KMS-11 (cell line): ENCODE measurements around the gene TENM3.

Experiments
- H2AFZ ChIP-seq: fragments of 200-600 bp; sonication (generic); 2 replicates; pipeline ENCODE4 v1.6.1; 2016; ENCODE audit warnings: antibody characterized with exemption, mixed run types, low read depth
- H3K27ac ChIP-seq: fragments of 200-600 bp; sonication (generic); 2 replicates; pipeline ENCODE4 v1.6.1; 2016; ENCODE audit warnings: mild to moderate bottlenecking, mixed run types
- H3K27me3 ChIP-seq: fragments of 200-600 bp; sonication (generic); 2 replicates; pipeline ENCODE4 v1.6.1; 2017; ENCODE audit warnings: mild to moderate bottlenecking, low read depth, mixed run types, moderate library complexity; ENCODE audit not compliant: insufficient read depth
- H3K36me3 ChIP-seq: fragments of 200-600 bp; sonication (generic); 2 replicates; pipeline ENCODE4 v1.6.1; 2017; ENCODE audit warnings: mild to moderate bottlenecking, mixed run types; ENCODE audit not compliant: insufficient read depth
- H3K4me1 ChIP-seq: fragments of 200-600 bp; sonication (generic); 2 replicates; pipeline ENCODE4 v1.6.1; 2016; ENCODE audit warnings: mild to moderate bottlenecking, low read depth, mixed run types; ENCODE audit not compliant: poor library complexity, severe bottlenecking
- H3K4me2 ChIP-seq: fragments of 200-600 bp; sonication (generic); 2 replicates; pipeline ENCODE4 v1.7.0; 2016; ENCODE audit warnings: mild to moderate bottlenecking, mixed run types
- H3K4me3 ChIP-seq: fragments of 200-600 bp; sonication (generic); IDR thresholded peaks from 2 replicates; pipeline ENCODE4 v1.6.1; 2017; ENCODE audit warnings: low read depth, low read length, mixed read lengths; ENCODE audit not compliant: insufficient read depth
- H3K79me2 ChIP-seq: fragments of 200-600 bp; sonication (generic); 2 replicates; pipeline ENCODE4 v1.6.1; 2016; ENCODE audit warnings: low read depth, mixed run types; ENCODE audit not compliant: insufficient read depth
- H3K9ac ChIP-seq: fragments of 200-600 bp; sonication (generic); 2 replicates; pipeline ENCODE4 v1.6.1; 2016; ENCODE audit warnings: mild to moderate bottlenecking, mixed run types
- H4K20me1 ChIP-seq: fragments of 200-600 bp; sonication (generic); 2 replicates; pipeline ENCODE4 v1.6.1; 2016; ENCODE audit warnings: mild to moderate bottlenecking, mixed run types; ENCODE audit not compliant: insufficient read depth
- TF ChIP-seq, protein P1 (sequence below): fragments of 200-600 bp; sonication (generic); conservative IDR thresholded peaks from 2 replicates; pipeline ENCODE4 v1.6.1; 2017; ENCODE audit warnings: low read depth, mild to moderate bottlenecking, antibody characterized with exemption, low read length, moderate library complexity, mixed read lengths

The TENM3 gene

DNA sequence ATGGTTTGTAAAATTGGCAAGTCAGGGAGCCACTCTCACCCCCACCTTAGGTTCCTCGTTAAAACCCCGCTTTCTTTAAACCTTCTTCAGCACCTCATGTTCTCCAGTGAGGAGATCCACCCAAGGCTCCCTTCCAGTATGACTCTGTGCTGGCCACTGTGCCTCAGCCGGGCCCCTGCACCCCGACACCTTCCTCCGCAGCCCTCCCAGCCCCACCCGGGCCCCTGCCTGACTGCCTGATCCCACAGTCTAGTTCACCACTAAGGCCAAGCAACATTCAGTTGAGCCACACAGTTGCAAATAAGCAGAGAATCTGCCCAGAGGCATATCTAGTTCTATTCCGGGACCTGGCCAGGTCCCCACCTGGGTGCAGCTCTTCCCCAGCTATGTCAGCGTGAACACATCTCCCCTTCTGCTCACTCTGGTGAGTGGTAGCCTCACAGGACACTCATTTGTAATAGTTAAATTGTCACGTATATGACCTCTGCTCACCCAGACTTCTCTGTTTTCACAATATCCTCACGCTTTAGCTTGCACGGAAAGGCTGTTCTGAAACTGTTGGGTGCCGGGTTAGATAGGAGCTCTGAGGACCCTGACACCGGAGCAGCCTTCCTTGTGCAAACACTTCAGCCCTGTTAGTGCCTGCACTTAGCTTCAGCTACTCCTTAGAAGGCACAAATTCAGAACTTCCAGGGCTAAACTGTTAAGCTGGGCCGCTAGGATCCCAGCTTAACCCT, 527.2 kb downstream of the TENM3 start:
- no peaks in the 10 kb centered on the region for H4K20me1 ChIP-seq
- no peaks in the 10 kb centered on the region for H3K27me3 ChIP-seq
- no peaks in the 10 kb centered on the region for H3K36me3 ChIP-seq
- no peaks in the 10 kb centered on the region for H3K79me2 ChIP-seq
- H3K4me3 ChIP-seq: no peak overlapping the region
- H3K9ac ChIP-seq: peak overlapping the region; percentile 9; the same call in 1 of the 2 replicates
- TF ChIP-seq, protein P1, sequence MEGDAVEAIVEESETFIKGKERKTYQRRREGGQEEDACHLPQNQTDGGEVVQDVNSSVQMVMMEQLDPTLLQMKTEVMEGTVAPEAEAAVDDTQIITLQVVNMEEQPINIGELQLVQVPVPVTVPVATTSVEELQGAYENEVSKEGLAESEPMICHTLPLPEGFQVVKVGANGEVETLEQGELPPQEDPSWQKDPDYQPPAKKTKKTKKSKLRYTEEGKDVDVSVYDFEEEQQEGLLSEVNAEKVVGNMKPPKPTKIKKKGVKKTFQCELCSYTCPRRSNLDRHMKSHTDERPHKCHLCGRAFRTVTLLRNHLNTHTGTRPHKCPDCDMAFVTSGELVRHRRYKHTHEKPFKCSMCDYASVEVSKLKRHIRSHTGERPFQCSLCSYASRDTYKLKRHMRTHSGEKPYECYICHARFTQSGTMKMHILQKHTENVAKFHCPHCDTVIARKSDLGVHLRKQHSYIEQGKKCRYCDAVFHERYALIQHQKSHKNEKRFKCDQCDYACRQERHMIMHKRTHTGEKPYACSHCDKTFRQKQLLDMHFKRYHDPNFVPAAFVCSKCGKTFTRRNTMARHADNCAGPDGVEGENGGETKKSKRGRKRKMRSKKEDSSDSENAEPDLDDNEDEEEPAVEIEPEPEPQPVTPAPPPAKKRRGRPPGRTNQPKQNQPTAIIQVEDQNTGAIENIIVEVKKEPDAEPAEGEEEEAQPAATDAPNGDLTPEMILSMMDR: no peak
- peaks cover 36% of the 10 kb centered on the region for H3K4me1 ChIP-seq
- H3K4me2 ChIP-seq: peak overlapping the region; percentile 36
- peak overlapping the region; percentile 70 for H3K27ac ChIP-seq
- no peak overlapping the region; the same call in 1 of the 2 replicates for H2AFZ ChIP-seq

DNA sequence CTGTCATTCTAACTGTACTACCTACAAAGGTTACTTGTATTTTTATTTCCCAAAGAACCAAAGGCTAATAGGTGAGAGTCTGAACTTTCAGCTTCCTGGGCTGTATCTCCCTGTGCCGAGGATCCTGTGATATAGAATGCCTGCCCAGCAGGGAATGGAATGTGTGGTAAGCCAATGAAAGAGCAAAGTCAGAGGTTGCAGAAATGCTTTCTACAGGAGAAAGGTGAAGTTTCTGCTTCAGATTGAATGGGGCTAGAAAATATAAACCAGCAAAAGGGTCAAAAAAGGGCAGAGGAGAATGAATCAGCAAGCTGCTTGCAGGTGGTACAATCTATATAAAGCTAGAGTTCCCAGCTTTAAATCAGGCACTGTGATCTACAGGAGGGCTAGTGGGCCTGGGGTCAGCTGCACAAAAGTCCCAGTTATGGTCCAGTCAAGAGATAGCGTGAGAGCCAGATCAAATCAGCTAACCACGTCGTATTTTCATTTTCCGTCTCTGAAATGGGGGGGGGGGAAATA, 527.9 kb downstream of the TENM3 start:
- peak overlapping the region; percentile 9; the same call in 1 of the 2 replicates for H3K9ac ChIP-seq
- peaks cover 36% of the 10 kb centered on the region for H3K4me1 ChIP-seq
- TF ChIP-seq, protein P1: no peak
- H3K36me3 ChIP-seq: no peaks in the 10 kb centered on the region
- H3K4me3 ChIP-seq: no peak overlapping the region
- no peaks in the 10 kb centered on the region for H3K27me3 ChIP-seq
- H2AFZ ChIP-seq: no peak overlapping the region; the same call in 1 of the 2 replicates
- H3K4me2 ChIP-seq: peak overlapping the region; percentile 36
- H3K27ac ChIP-seq: peak overlapping the region; percentile 70
- H3K79me2 ChIP-seq: no peaks in the 10 kb centered on the region
- H4K20me1 ChIP-seq: no peaks in the 10 kb centered on the region

DNA sequence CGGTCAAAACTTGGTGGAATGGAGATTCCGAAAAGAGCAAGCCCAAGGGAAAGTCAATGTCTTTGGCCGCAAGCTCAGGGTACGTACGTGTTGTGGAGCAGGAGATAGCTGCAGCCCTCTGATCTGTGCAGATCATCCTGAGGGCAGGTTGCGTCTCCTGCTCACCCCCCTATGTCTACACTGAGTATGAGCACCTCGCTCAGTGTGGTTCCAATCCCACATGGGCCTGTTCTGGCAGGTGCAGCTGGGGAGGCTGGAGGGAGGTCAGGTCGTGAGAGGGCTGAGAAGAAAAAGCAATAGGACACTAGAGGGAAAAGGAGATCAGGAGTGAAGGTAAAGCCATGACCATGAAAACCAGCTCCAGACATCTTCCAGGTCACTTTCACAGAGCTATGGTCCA, 531.9 kb downstream of the TENM3 start:
- H3K4me3 ChIP-seq: no peak overlapping the region
- no peaks in the 10 kb centered on the region for H3K79me2 ChIP-seq
- H3K9ac ChIP-seq: no peak overlapping the region
- H3K36me3 ChIP-seq: no peaks in the 10 kb centered on the region
- H3K4me2 ChIP-seq: no peak overlapping the region
- H2AFZ ChIP-seq: no peak overlapping the region
- H3K27ac ChIP-seq: no peak overlapping the region
- H4K20me1 ChIP-seq: no peaks in the 10 kb centered on the region
- H3K27me3 ChIP-seq: no peaks in the 10 kb centered on the region
- peaks cover 25% of the 10 kb centered on the region for H3K4me1 ChIP-seq
- TF ChIP-seq, protein P1: no peak

DNA sequence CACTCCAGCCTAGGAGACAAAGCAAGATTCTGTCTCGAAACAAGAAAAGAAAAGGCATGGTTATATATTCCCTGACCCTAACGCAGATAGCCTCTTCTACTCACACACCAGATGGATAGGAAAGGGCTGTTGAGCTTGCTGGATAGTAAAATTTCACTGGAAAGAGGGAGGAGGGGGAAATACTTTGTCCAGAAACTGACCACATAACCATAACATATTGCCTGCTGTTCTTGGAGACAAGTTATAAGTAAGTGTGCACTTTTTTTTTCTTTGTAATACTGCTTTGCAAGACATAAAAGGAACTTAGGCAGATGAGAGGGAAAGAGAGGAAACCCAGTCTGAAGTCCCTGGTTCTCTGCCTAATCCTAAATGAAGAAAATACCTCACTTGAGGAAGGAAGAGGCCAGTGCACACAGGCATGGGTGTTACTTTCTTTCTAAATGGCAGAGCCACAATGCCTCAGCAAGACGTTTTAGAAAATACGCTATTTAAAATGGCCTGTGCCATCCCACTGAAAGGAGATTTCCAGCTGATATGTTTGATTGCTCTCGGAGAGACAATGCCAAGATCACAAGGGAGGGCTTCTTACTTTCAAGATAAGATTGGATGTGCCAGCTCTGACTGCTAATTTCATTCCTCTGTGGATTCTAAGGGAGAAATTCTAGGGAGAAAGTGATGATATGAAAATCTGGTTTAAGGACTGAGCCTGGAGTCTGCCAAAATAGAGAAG, 533.3 kb downstream of the TENM3 start:
- H3K4me2 ChIP-seq: no peak overlapping the region
- no peaks in the 10 kb centered on the region for H3K36me3 ChIP-seq
- H4K20me1 ChIP-seq: no peaks in the 10 kb centered on the region
- H3K4me1 ChIP-seq: peaks cover 11% of the 10 kb centered on the region
- TF ChIP-seq, protein P1: no peak
- H3K4me3 ChIP-seq: no peak overlapping the region
- no peak overlapping the region for H3K27ac ChIP-seq
- no peak overlapping the region for H2AFZ ChIP-seq
- no peaks in the 10 kb centered on the region for H3K79me2 ChIP-seq
- H3K9ac ChIP-seq: no peak overlapping the region
- no peaks in the 10 kb centered on the region for H3K27me3 ChIP-seq
